Measurements from ENCODE around the gene NVL. TPM values are rescaled to one million over a fixed set of nuclear protein-coding genes. Genes with fewer than 3 reads are reported as not detected.

NVL gene
- total and polyA plus RNA-seq, 2 of the 8 experiments (the other 6 are each of a cell fraction or from before 2014, with no cell fraction given), result 22.7 to 45.8 TPM

DNA sequence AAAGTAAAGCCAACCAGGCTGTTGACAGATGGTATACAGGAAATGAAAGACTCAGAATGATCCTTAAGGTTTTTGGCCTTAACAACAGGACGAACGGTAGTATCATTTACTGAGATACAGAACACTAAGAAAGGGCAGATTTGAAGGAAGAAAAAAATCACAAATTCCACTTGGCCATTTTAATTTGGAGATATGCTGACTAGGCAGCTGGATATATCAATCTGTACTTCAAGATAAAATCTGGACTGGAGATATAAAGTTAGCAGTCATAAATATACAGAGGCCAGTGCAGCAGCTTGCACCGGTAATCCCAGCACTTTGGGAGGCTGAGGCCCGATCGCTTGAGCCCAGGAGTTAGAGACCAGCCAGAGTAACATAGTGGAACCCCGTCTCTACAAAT, 1.3 kb downstream of the NVL start:
- H2BK12ac ChIP-seq (ENCODE audit: low read depth, low read length), result no peak overlapping the region
- H2BK5ac ChIP-seq (ENCODE audit: low read depth, low read length), result no peak overlapping the region
- H2BK20ac ChIP-seq (ENCODE audit: low read length), result no peak overlapping the region
- peak overlapping the region in 2 of 4 experiments; percentile 89 to 98; a peak in 4 of 8 replicates for H3K4me3 ChIP-seq (ENCODE audit: extremely low read depth in 1 of 4, insufficient read depth in 2 of 4, low read depth in 3 of 4, low read length in 4 of 4)
- TF ChIP-seq JUN (IDR thresholded peaks at IDR 0.05; ENCODE audit: low read depth, low read length), result no peak
- no peak for TF ChIP-seq RBBP5 (IDR thresholded peaks at IDR 0.05; ENCODE audit: borderline replicate concordance, low read depth, low read length)
- TF ChIP-seq SIN3A (conservative IDR thresholded peaks at IDR 0.05 in 1 of 2, IDR thresholded peaks at IDR 0.05 in 1 of 2; ENCODE audit: low read depth in 1 of 2, low read length in 2 of 2), result no peak
- no peak for TF ChIP-seq BRCA1 (IDR thresholded peaks at IDR 0.05; ENCODE audit: low read depth, low read length)
- TF ChIP-seq JUND (IDR thresholded peaks at IDR 0.05; ENCODE audit: low read length), result no peak
- TF ChIP-seq CBX5 (IDR thresholded peaks at IDR 0.05; ENCODE audit: low read depth, low read length), result no peak
- no peak for TF ChIP-seq KDM5A (IDR thresholded peaks at IDR 0.05; ENCODE audit: low read length)
- TF ChIP-seq HDAC6 (IDR thresholded peaks at IDR 0.05; ENCODE audit: low read depth, low read length), result no peak
- no peak for TF ChIP-seq SP1 (IDR thresholded peaks at IDR 0.05; ENCODE audit: low read depth, low read length)
- TF ChIP-seq EP300 (IDR thresholded peaks at IDR 0.05; ENCODE audit: borderline replicate concordance in 1 of 2, low read depth in 2 of 2, low read length in 2 of 2), result no peak
- no peak for TF ChIP-seq PHF8 (conservative IDR thresholded peaks at IDR 0.05; ENCODE audit: low read depth, low read length)
- H2BK120ac ChIP-seq (replicated peaks; ENCODE audit: low read depth, low read length), result no peak overlapping the region
- H3K27me3 ChIP-seq (replicated peaks in 1 of 4; ENCODE audit: control insufficient read depth in 3 of 4, extremely low read depth in 1 of 4, insufficient read depth in 3 of 4, low read length in 3 of 4), result no peaks in the 10 kb centered on the region
- H3K4ac ChIP-seq (replicated peaks; ENCODE audit: insufficient read length, low read depth, low read length), result no peak overlapping the region
- H2AFZ ChIP-seq (ENCODE audit: low read length), result no peak overlapping the region
- H3K9me3 ChIP-seq (ENCODE audit: insufficient read depth in 2 of 2, low read depth in 1 of 2, low read length in 1 of 2), result no peaks in the 10 kb centered on the region
- H2BK15ac ChIP-seq (ENCODE audit: low read length), result no peak overlapping the region
- no peak overlapping the region for H4K91ac ChIP-seq (replicated peaks; ENCODE audit: insufficient read length, low read length)
- no peak for FAIRE-seq
- H2AK5ac ChIP-seq (ENCODE audit: low read depth, low read length), result no peak overlapping the region
- H3K79me2 ChIP-seq (ENCODE audit: control insufficient read depth in 1 of 2, insufficient read depth in 2 of 2, low read length in 2 of 2), result peaks cover 17 to 54% of the 10 kb centered on the region in 2 experiments
- H3K79me1 ChIP-seq (ENCODE audit: low read depth, low read length), result peaks cover 3% of the 10 kb centered on the region; the same call in 1 of the 2 replicates
- no peak overlapping the region for H3K23ac ChIP-seq (ENCODE audit: insufficient read length)
- H3K18ac ChIP-seq (ENCODE audit: extremely low read depth, low read length), result no peak overlapping the region
- H4K8ac ChIP-seq (ENCODE audit: extremely low read depth, insufficient read depth, low read length), result no peak overlapping the region
- no peak overlapping the region for H3K14ac ChIP-seq (ENCODE audit: insufficient read length)
- no peaks in the 10 kb centered on the region; a peak in 3 of 7 replicates for H3K4me1 ChIP-seq (replicated peaks in 1 of 4; ENCODE audit: control insufficient read depth in 3 of 4, insufficient read depth in 4 of 4, low read length in 3 of 4)
- H4K20me1 ChIP-seq (replicated peaks in 1 of 2; ENCODE audit: control insufficient read depth in 1 of 2, insufficient read depth in 2 of 2, low read length in 2 of 2), result peaks cover 0 to 2% of the 10 kb centered on the region in 2 experiments
- no peak overlapping the region for H3K56ac ChIP-seq (replicated peaks; ENCODE audit: insufficient read length, low read depth, low read length)
- peaks cover 0 to 7% (median under 1%) of the 10 kb centered on the region in 4 experiments; a peak in 4 of 8 replicates for H3K36me3 ChIP-seq (ENCODE audit: control insufficient read depth in 2 of 4, insufficient read depth in 4 of 4, low read length in 3 of 4)
- peak overlapping the region; percentile 69 to 78; a peak in 3 of 4 replicates for H3K4me2 ChIP-seq (ENCODE audit: insufficient read depth in 1 of 2, low read depth in 2 of 2, low read length in 2 of 2)
- DNase-seq (ENCODE audit: low read depth in 1 of 2, low spot score in 2 of 2), result no peak
- POLR2A ChIA-PET (ENCODE audit: partially characterized antibody), result interaction anchor here (0.6 to 1.9 kb wide), 2 partner anchors 11 to 16 kb away, joined by 3 to 10 read pairs; no protein-coding TSS in a partner anchor
- H3K27ac ChIP-seq (ENCODE audit: low read depth, low read length), result no peak overlapping the region
- no peak overlapping the region for H4K5ac ChIP-seq (ENCODE audit: insufficient read length, low read depth, low read length)
- H3K23me2 ChIP-seq (ENCODE audit: low read depth, low read length), result peaks cover 8% of the 10 kb centered on the region
- CTCF ChIA-PET (ENCODE audit: partially characterized antibody), result no interaction called here
- H3K9ac ChIP-seq (replicated peaks in 1 of 4; ENCODE audit: extremely low read depth in 1 of 4, low read depth in 3 of 4, low read length in 3 of 4), result no peak overlapping the region; a peak in 1 of 7 replicates
- WGBS, 2 experiments (ENCODE audit: extremely low coverage in 1 of 2, insufficient coverage in 1 of 2, insufficient read length in 1 of 2, insufficient replicate concordance in 2 of 2, low coverage in 1 of 2, low lambda C conversion rate in 2 of 2, missing lambda C conversion rate in 1 of 2), result 98% methylated on average over 6 of the region's 6 CpGs; no CpG with 5 or more reads in 1 of the 2 experiments

Measured in H1 (cell line).